ENCODE measurements around the gene TSPAN18.

Gene TSPAN18

DNA sequence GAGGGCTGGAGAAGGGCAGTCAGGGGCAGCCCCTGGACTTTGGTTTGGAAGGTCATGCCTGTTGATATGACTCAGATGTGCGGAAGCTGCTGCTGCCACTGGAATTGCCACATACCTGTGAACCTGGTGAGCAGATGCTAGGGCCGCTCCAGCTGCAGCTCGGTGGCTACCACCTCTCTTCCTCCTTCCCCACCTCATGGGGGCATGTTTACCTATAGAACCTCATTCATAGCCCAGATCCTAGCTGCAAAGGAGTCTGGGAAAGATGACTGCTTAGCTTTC lies 17.5 kb upstream of the TSPAN18 start:
- H3K9me3 ChIP-seq (ENCODE audit: control insufficient read depth, insufficient read depth, low read length) = no peaks in the 10 kb centered on the region
- H3K79me2 ChIP-seq (ENCODE audit: control insufficient read depth, low read length) = no peaks in the 10 kb centered on the region
- H3K36me3 ChIP-seq (ENCODE audit: control insufficient read depth, low read length) = no peaks in the 10 kb centered on the region
- H3K4me3 ChIP-seq (ENCODE audit: low read length) = no peak overlapping the region
- H3F3A ChIP-seq (ENCODE audit: control insufficient read depth, insufficient read depth) = no peaks in the 10 kb centered on the region
- H4K20me1 ChIP-seq (ENCODE audit: control insufficient read depth, insufficient read depth, low read depth, low read length) = no peaks in the 10 kb centered on the region
- no peaks in the 10 kb centered on the region for H3K9me2 ChIP-seq (replicated peaks; ENCODE audit: control insufficient read depth, low read length)
- H3K4me1 ChIP-seq (ENCODE audit: control insufficient read depth, low read length) = no peaks in the 10 kb centered on the region
- H3K27me3 ChIP-seq (ENCODE audit: control insufficient read depth, low read length) = no peaks in the 10 kb centered on the region
- TF ChIP-seq CTCF (IDR thresholded peaks at IDR 0.05; ENCODE audit: low read depth, low read length, poor library complexity, severe bottlenecking) (no peak), EZH2phosphoT487 (IDR thresholded peaks at IDR 0.05; ENCODE audit: borderline replicate concordance, low read length) (no peak)
- no peak overlapping the region for H3K27ac ChIP-seq (ENCODE audit: low read depth, low read length)
- no peak overlapping the region for H3K4me2 ChIP-seq (ENCODE audit: low read length)

GRCh38 chr11:44709966-44710365 lies 16.8 kb upstream of the TSPAN18 start:
- Histone ChIP-seq H4K20me1 (ENCODE audit: control insufficient read depth, insufficient read depth, low read depth, low read length) (no peaks in the 10 kb centered on the region), H3K9me2 (replicated peaks; ENCODE audit: control insufficient read depth, low read length) (no peaks in the 10 kb centered on the region), H3F3A (ENCODE audit: control insufficient read depth, insufficient read depth) (no peaks in the 10 kb centered on the region), H3K4me2 (ENCODE audit: low read length) (no peak overlapping the region), H3K4me3 (ENCODE audit: low read length) (no peak overlapping the region), H3K36me3 (ENCODE audit: control insufficient read depth, low read length) (no peaks in the 10 kb centered on the region), H3K27ac (ENCODE audit: low read depth, low read length) (no peak overlapping the region), H3K4me1 (ENCODE audit: control insufficient read depth, low read length) (no peaks in the 10 kb centered on the region), H3K9me3 (ENCODE audit: control insufficient read depth, insufficient read depth, low read length) (no peaks in the 10 kb centered on the region), H3K27me3 (ENCODE audit: control insufficient read depth, low read length) (no peaks in the 10 kb centered on the region), H3K79me2 (ENCODE audit: control insufficient read depth, low read length) (no peaks in the 10 kb centered on the region)
- TF ChIP-seq EZH2phosphoT487 (IDR thresholded peaks at IDR 0.05; ENCODE audit: borderline replicate concordance, low read length) = no peak

DNA sequence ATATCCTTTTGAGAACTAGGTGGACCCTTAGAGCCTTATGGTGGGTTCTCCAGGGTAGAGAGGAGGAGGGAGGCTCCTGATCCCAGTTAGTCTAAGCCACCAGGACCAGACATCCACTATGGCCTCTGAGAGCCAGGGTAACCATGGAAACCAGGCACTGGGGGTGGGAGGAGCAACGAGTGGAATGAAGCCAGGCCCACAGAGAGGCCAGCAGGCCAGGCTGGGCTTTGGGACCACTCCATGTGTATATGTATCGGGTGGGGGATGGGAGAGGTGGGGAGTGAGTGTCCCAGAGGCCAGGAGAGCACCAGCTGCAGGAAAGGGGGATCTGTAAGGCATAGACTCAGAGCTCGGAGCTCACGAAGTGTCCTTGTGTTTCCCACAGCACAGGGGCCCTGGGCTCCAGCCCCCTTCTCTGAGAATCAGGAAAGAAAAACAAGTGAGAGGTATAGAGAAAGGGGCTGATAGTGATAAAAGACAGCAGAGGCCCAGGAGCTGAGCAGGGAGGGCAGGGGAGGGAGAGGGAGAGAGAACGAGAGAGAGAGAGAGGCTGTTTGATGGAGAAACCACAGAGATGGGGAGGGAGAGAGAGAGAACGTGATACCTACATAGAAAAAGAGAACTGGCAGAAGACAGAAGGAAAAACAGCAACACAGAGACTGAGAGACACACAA lies 15.5 kb upstream of the TSPAN18 start:
- H3K27me3 ChIP-seq (ENCODE audit: control insufficient read depth, low read length) = no peaks in the 10 kb centered on the region
- H3K4me2 ChIP-seq (ENCODE audit: low read length) = no peak overlapping the region
- no peak overlapping the region for H3K4me3 ChIP-seq (ENCODE audit: low read length)
- TF ChIP-seq EZH2phosphoT487 (IDR thresholded peaks at IDR 0.05; ENCODE audit: borderline replicate concordance, low read length) (no peak), CTCF (IDR thresholded peaks at IDR 0.05; ENCODE audit: low read depth, low read length, poor library complexity, severe bottlenecking) (no peak)
- H3K9me2 ChIP-seq (replicated peaks; ENCODE audit: control insufficient read depth, low read length) = no peaks in the 10 kb centered on the region
- no peak overlapping the region for H3K27ac ChIP-seq (ENCODE audit: low read depth, low read length)
- H3K79me2 ChIP-seq (ENCODE audit: control insufficient read depth, low read length) = no peaks in the 10 kb centered on the region
- H3K36me3 ChIP-seq (ENCODE audit: control insufficient read depth, low read length) = no peaks in the 10 kb centered on the region
- H3F3A ChIP-seq (ENCODE audit: control insufficient read depth, insufficient read depth) = no peaks in the 10 kb centered on the region
- no peaks in the 10 kb centered on the region for H3K9me3 ChIP-seq (ENCODE audit: control insufficient read depth, insufficient read depth, low read length)
- H3K4me1 ChIP-seq (ENCODE audit: control insufficient read depth, low read length) = no peaks in the 10 kb centered on the region
- H4K20me1 ChIP-seq (ENCODE audit: control insufficient read depth, insufficient read depth, low read depth, low read length) = no peaks in the 10 kb centered on the region

DNA sequence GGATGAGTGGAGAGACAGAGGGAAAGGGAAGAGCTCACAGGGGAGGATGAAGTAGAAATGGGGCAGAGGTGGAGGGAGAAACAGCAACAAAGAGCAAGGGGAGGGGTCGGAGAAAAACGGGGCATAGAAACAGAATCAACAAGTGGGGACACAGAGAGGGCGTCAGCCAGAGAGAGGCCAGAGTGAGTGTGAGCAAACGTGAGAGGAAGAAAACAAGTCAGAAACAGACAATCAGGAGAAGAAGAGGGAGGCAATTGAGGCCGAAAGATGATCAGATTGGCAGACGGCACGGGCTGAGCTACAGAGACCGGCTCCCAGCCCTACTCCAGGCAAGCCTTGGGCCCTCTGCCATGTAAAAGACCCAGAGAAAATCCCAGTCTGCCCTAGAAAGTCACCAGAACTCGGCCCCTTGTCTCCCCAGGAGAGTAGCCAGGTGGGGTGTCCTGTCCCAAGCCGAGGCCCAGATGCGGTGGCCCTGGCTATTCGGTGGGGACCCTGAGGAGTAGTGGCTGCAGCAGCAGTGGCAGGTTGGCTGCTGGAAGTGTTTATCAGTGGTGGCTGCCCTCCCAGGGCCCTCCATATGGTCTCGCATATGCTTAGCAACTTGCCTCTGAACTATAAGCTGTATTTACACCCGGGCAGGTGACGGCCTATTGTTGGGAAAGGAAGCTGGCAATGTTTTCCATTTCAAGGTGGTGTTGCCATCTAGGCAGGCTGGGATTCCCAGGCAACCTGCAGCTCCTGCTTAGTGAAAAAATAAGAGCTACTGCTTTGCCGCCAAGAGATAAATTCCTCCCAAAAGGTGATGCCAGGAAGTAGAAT lies 14.8 kb upstream of the TSPAN18 start:
- no peaks in the 10 kb centered on the region for H3K79me2 ChIP-seq (ENCODE audit: control insufficient read depth, low read length)
- TF ChIP-seq CTCF (IDR thresholded peaks at IDR 0.05; ENCODE audit: low read depth, low read length, poor library complexity, severe bottlenecking) (no peak), EZH2phosphoT487 (IDR thresholded peaks at IDR 0.05; ENCODE audit: borderline replicate concordance, low read length) (no peak)
- H3F3A ChIP-seq (ENCODE audit: control insufficient read depth, insufficient read depth) = no peaks in the 10 kb centered on the region
- H4K20me1 ChIP-seq (ENCODE audit: control insufficient read depth, insufficient read depth, low read depth, low read length) = no peaks in the 10 kb centered on the region
- no peak overlapping the region for H3K4me3 ChIP-seq (ENCODE audit: low read length)
- H3K27ac ChIP-seq (ENCODE audit: low read depth, low read length) = no peak overlapping the region
- H3K27me3 ChIP-seq (ENCODE audit: control insufficient read depth, low read length) = no peaks in the 10 kb centered on the region
- H3K4me1 ChIP-seq (ENCODE audit: control insufficient read depth, low read length) = no peaks in the 10 kb centered on the region
- no peaks in the 10 kb centered on the region for H3K9me2 ChIP-seq (replicated peaks; ENCODE audit: control insufficient read depth, low read length)
- H3K9me3 ChIP-seq (ENCODE audit: control insufficient read depth, insufficient read depth, low read length) = no peaks in the 10 kb centered on the region
- no peaks in the 10 kb centered on the region for H3K36me3 ChIP-seq (ENCODE audit: control insufficient read depth, low read length)
- no peak overlapping the region for H3K4me2 ChIP-seq (ENCODE audit: low read length)

All from DOHH2 (cell line).